ENCODE measurements around the gene SLIRP. TPM values are rescaled to one million over a fixed set of nuclear protein-coding genes. Genes with fewer than 3 reads are reported as not detected.
"Not testable (repeated sequence)": the region's sequence is repeated elsewhere in the genome, so short reads cannot be mapped to it uniquely, and the experiment has no call there.

Gene SLIRP
- total RNA-seq, 1 donor from 2014 or later: 519 TPM

- H4K20me1 ChIP-seq (ENCODE audit: low read depth): no peaks in the 10 kb centered on the region
- H3K9ac ChIP-seq: no peak overlapping the region
- Mint-ChIP-seq H3K4me3 (no peak overlapping the region), H3K9me3 (no peaks in the 10 kb centered on the region), H3K27ac (no peak overlapping the region), H3K4me1 (no peaks in the 10 kb centered on the region), H3K36me3 (peaks cover 36% of the 10 kb centered on the region), H3K27me3 (ENCODE audit: insufficient read depth, low read depth) (no peaks in the 10 kb centered on the region)
- H3K4me1 ChIP-seq: no peaks in the 10 kb centered on the region
- no peak overlapping the region for H3K27ac ChIP-seq
- peaks cover 20% of the 10 kb centered on the region for H3K79me2 ChIP-seq (ENCODE audit: low read depth)
- H3K4me2 ChIP-seq: no peak overlapping the region
- no peak for DNase-seq (ENCODE audit: low spot score)
- no peak for TF ChIP-seq EZH2 (IDR thresholded peaks at IDR 0.05)
- no peak for TF ChIP-seq EZH2phosphoT487 (IDR thresholded peaks at IDR 0.05)
- TF ChIP-seq, protein P1, sequence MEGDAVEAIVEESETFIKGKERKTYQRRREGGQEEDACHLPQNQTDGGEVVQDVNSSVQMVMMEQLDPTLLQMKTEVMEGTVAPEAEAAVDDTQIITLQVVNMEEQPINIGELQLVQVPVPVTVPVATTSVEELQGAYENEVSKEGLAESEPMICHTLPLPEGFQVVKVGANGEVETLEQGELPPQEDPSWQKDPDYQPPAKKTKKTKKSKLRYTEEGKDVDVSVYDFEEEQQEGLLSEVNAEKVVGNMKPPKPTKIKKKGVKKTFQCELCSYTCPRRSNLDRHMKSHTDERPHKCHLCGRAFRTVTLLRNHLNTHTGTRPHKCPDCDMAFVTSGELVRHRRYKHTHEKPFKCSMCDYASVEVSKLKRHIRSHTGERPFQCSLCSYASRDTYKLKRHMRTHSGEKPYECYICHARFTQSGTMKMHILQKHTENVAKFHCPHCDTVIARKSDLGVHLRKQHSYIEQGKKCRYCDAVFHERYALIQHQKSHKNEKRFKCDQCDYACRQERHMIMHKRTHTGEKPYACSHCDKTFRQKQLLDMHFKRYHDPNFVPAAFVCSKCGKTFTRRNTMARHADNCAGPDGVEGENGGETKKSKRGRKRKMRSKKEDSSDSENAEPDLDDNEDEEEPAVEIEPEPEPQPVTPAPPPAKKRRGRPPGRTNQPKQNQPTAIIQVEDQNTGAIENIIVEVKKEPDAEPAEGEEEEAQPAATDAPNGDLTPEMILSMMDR (IDR thresholded peaks at IDR 0.05): no peak
- H2AFZ ChIP-seq (replicated peaks): no peak overlapping the region
- H3F3A ChIP-seq (ENCODE audit: low read depth): no peaks in the 10 kb centered on the region
- H3K4me3 ChIP-seq: no peak overlapping the region
- H3K27me3 ChIP-seq: no peaks in the 10 kb centered on the region
- H3K36me3 ChIP-seq: peaks cover 28% of the 10 kb centered on the region
- no peaks in the 10 kb centered on the region for H3K9me3 ChIP-seq (ENCODE audit: low read depth)
These were observed 38.3 kb downstream of the SLIRP start for GRCh38 chr14:77746064-77746702.

- H3K27me3 ChIP-seq; DNase-seq (ENCODE audit: low spot score); H3K27ac Mint-ChIP-seq; H3K9ac ChIP-seq; H2AFZ ChIP-seq (replicated peaks); H3K4me2 ChIP-seq; H3K9me3 Mint-ChIP-seq; H3K4me1 Mint-ChIP-seq; H3F3A ChIP-seq (ENCODE audit: low read depth); H3K4me3 ChIP-seq; H3K4me1 ChIP-seq; H3K9me3 ChIP-seq (ENCODE audit: low read depth); H4K20me1 ChIP-seq (ENCODE audit: low read depth); H3K4me3 Mint-ChIP-seq; H3K27ac ChIP-seq; H3K27me3 Mint-ChIP-seq (ENCODE audit: insufficient read depth, low read depth): not testable (repeated sequence)
- peaks cover 33% of the 10 kb centered on the region for H3K36me3 Mint-ChIP-seq
- peaks cover 31% of the 10 kb centered on the region for H3K36me3 ChIP-seq
- H3K79me2 ChIP-seq (ENCODE audit: low read depth): peaks cover 25% of the 10 kb centered on the region
These were observed 39.5 kb downstream of the SLIRP start for GRCh38 chr14:77747425-77747824.

DNA sequence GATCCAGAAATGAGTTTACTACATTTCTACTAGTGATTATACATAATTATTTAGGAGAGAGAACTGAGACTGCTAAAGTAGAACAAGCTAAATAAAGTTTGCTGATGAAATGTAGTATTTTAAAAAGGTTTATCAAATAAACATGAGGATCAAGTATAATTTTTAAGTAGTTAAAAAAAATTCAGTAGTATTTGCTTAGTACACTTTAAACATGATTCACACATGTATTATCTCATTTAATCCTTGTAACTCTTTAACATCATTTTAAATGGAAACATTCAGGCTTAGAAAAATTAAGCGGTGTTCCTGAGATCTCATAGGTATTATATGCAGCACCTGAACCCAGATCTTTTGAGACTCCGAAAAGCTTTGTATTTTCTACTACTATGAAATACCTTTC, 44.4 kb downstream of the SLIRP start:
- Histone ChIP-seq H3K4me3 (no peak overlapping the region), H4K20me1 (ENCODE audit: low read depth) (peaks cover 14% of the 10 kb centered on the region), H3F3A (ENCODE audit: low read depth) (no peaks in the 10 kb centered on the region), H3K4me1 (no peaks in the 10 kb centered on the region), H2AFZ (replicated peaks) (no peak overlapping the region), H3K27me3 (no peaks in the 10 kb centered on the region), H3K79me2 (ENCODE audit: low read depth) (peaks cover 45% of the 10 kb centered on the region), H3K27ac (no peak overlapping the region), H3K9ac (no peak overlapping the region), H3K9me3 (ENCODE audit: low read depth) (no peaks in the 10 kb centered on the region), H3K4me2 (no peak overlapping the region), H3K36me3 (peaks cover 25% of the 10 kb centered on the region)
- H3K4me1 Mint-ChIP-seq: no peaks in the 10 kb centered on the region
- no peak overlapping the region for H3K4me3 Mint-ChIP-seq
- TF ChIP-seq, protein P1 (IDR thresholded peaks at IDR 0.05): no peak
- DNase-seq (ENCODE audit: low spot score): no peak
- no peaks in the 10 kb centered on the region for H3K9me3 Mint-ChIP-seq
- peaks cover 2% of the 10 kb centered on the region for H3K27me3 Mint-ChIP-seq (ENCODE audit: insufficient read depth, low read depth)
- peaks cover 43% of the 10 kb centered on the region for H3K36me3 Mint-ChIP-seq
- H3K27ac Mint-ChIP-seq: no peak overlapping the region

- Mint-ChIP-seq H3K4me3 (no peak overlapping the region), H3K36me3 (peaks cover 46% of the 10 kb centered on the region), H3K27me3 (ENCODE audit: insufficient read depth, low read depth) (peaks cover 2% of the 10 kb centered on the region), H3K4me1 (no peaks in the 10 kb centered on the region), H3K27ac (no peak overlapping the region), H3K9me3 (no peaks in the 10 kb centered on the region)
- Histone ChIP-seq H3K27ac (no peak overlapping the region), H2AFZ (replicated peaks) (no peak overlapping the region), H3K9ac (no peak overlapping the region), H3K9me3 (ENCODE audit: low read depth) (no peaks in the 10 kb centered on the region), H3K4me2 (no peak overlapping the region), H4K20me1 (ENCODE audit: low read depth) (peaks cover 14% of the 10 kb centered on the region), H3K79me2 (ENCODE audit: low read depth) (peaks cover 52% of the 10 kb centered on the region), H3K36me3 (peaks cover 25% of the 10 kb centered on the region), H3K4me3 (no peak overlapping the region), H3K27me3 (no peaks in the 10 kb centered on the region), H3F3A (ENCODE audit: low read depth) (no peaks in the 10 kb centered on the region), H3K4me1 (no peaks in the 10 kb centered on the region)
- DNase-seq (ENCODE audit: low spot score): no peak
- TF ChIP-seq EZH2 (IDR thresholded peaks at IDR 0.05) (no peak), EZH2phosphoT487 (IDR thresholded peaks at IDR 0.05) (no peak)
- TF ChIP-seq, protein P1 (IDR thresholded peaks at IDR 0.05): no peak
These were observed 45.1 kb downstream of the SLIRP start for GRCh38 chr14:77752799-77753516.
